IMR-90 (cell line): ENCODE results near the gene STIL. TPM values are rescaled to one million over a fixed set of nuclear protein-coding genes. Genes with fewer than 3 reads are reported as not detected.

Source experiments
- ATAC-seq: fragments of 200-7000 bp; cut with Tn5 transposase; 2 replicates; pipeline ENCODE4 v1.9.1; 2020; ENCODE audit warnings: low read depth, mild to moderate bottlenecking, moderate library complexity
- BruUV-seq: library from RNA; stranded (reverse); fragments of 400-500 nt; replicated peaks from 2 replicates; lab custom pipeline; 2021; lab: Mats Ljungman, UMichigan
- CTCF ChIA-PET: fragments of 300-600 bp; formaldehyde crosslinking; extraction: SDS; loops from one replicate; lab custom pipeline; 2021; ENCODE audit warnings: antibody characterized with exemption; lab: Yijun Ruan, JAX
- POLR2A ChIA-PET: fragments of 300-600 bp; sonication (Branson Sonifier 250); formaldehyde crosslinking; loops from one replicate; lab custom pipeline; 2022; ENCODE audit warnings: antibody characterized with exemption; ENCODE audit not compliant: unreplicated experiment; lab: Charles Lee
- DNase-seq: peaks from one replicate; pipeline ENCODE4 v3.0.0; 2013
- H2AFZ ChIP-seq: replicated peaks from 2 replicates; pipeline ENCODE3; 2013; ENCODE audit warnings: low read length, mild to moderate bottlenecking; ENCODE audit not compliant: poor library complexity
- H2AK5ac ChIP-seq: 2 replicates; pipeline ENCODE4 v1.6.1; 2013; ENCODE audit warnings: low read depth, low read length, inconsistent platforms
- H2AK9ac ChIP-seq: replicated peaks from 2 replicates; pipeline ENCODE3; 2013; ENCODE audit warnings: mild to moderate bottlenecking, low read depth, low read length, moderate library complexity; ENCODE audit not compliant: poor library complexity
- H2BK120ac ChIP-seq: 2 replicates; pipeline ENCODE4 v1.6.1; 2013; ENCODE audit warnings: low read depth, low read length, inconsistent platforms
- H2BK15ac ChIP-seq: 3 replicates; pipeline ENCODE4 v1.6.1; 2013; ENCODE audit warnings: low read depth, low read length, inconsistent platforms
- H2BK20ac ChIP-seq: 2 replicates; pipeline ENCODE4 v1.6.1; 2013; ENCODE audit warnings: low read depth, mild to moderate bottlenecking, inconsistent platforms, low read length, moderate library complexity
- H2BK5ac ChIP-seq: 2 replicates; pipeline ENCODE4 v1.6.1; 2013; ENCODE audit warnings: mild to moderate bottlenecking, low read depth, low read length, inconsistent platforms; ENCODE audit not compliant: poor library complexity, severe bottlenecking
- H3K14ac ChIP-seq: replicated peaks from 2 replicates; pipeline ENCODE4 v1.6.1; 2013; ENCODE audit warnings: low read depth, low read length, inconsistent platforms
- H3K18ac ChIP-seq: 2 replicates; pipeline ENCODE4 v1.6.1; 2013; ENCODE audit warnings: low read depth, low read length, control low read depth
- H3K23ac ChIP-seq: 2 replicates; pipeline ENCODE4 v1.6.1; 2013; ENCODE audit warnings: low read depth, low read length, inconsistent platforms
- H3K27ac ChIP-seq: 2 replicates; pipeline ENCODE4 v1.5.1; 2013; ENCODE audit warnings: mild to moderate bottlenecking, control low read depth, low read length; ENCODE audit not compliant: insufficient read depth
- H3K27me3 ChIP-seq: 2 replicates; pipeline ENCODE4 v1.6.1; 2013; ENCODE audit warnings: low read length; ENCODE audit not compliant: control insufficient read depth, insufficient read depth
- H3K36me3 ChIP-seq: 2 replicates; pipeline ENCODE4 v1.6.1; 2013; ENCODE audit warnings: low read length, mixed read lengths; ENCODE audit not compliant: control insufficient read depth, insufficient read depth
- H3K4ac ChIP-seq: 2 replicates; pipeline ENCODE4 v1.6.1; 2013; ENCODE audit warnings: low read depth, low read length, inconsistent platforms
- H3K4me1 ChIP-seq: 2 replicates; pipeline ENCODE4 v1.6.1; 2013; ENCODE audit warnings: low read length, mixed read lengths; ENCODE audit not compliant: control insufficient read depth, insufficient read depth
- H3K4me2 ChIP-seq: 2 replicates; pipeline ENCODE4 v1.6.1; 2013; ENCODE audit warnings: low read depth, mild to moderate bottlenecking, control low read depth, low read length, moderate library complexity
- H3K4me3 ChIP-seq: 2 replicates; pipeline ENCODE4 v1.5.1; 2013; ENCODE audit warnings: low read depth, mild to moderate bottlenecking, control low read depth, low read length, moderate library complexity; ENCODE audit not compliant: insufficient read depth
- H3K56ac ChIP-seq: 2 replicates; pipeline ENCODE4 v1.6.1; 2013; ENCODE audit warnings: low read length, inconsistent platforms; ENCODE audit not compliant: insufficient read depth; ENCODE audit errors: extremely low read depth
- H3K79me1 ChIP-seq, 2 experiments: 2 replicates each; pipeline ENCODE4 v1.6.1; 2013; ENCODE audit warnings: low read length in 2 of 2, inconsistent platforms in 1 of 2, low read depth in 1 of 2
- H3K9ac ChIP-seq: 2 replicates; pipeline ENCODE4 v1.6.1; 2013; ENCODE audit warnings: low read depth, low read length, control low read depth
- H3K9me1 ChIP-seq: 2 replicates; pipeline ENCODE4 v1.6.1; 2013; ENCODE audit warnings: low read length, inconsistent platforms; ENCODE audit not compliant: insufficient read depth
- H3K9me3 ChIP-seq: 2 replicates; pipeline ENCODE4 v1.6.1; 2013; ENCODE audit warnings: low read length; ENCODE audit not compliant: control insufficient read depth, insufficient read depth
- H4K20me1 ChIP-seq: 2 replicates; pipeline ENCODE4 v1.6.1; 2013; ENCODE audit warnings: low read length, inconsistent platforms; ENCODE audit not compliant: insufficient read depth
- H4K5ac ChIP-seq: 2 replicates; pipeline ENCODE4 v1.6.1; 2013; ENCODE audit warnings: mild to moderate bottlenecking, low read depth, low read length, control low read depth
- H4K8ac ChIP-seq, 2 experiments: 2 replicates each; pipeline ENCODE4 v1.6.1; 2013; ENCODE audit warnings: low read depth in 2 of 2, low read length in 2 of 2, control low read depth in 1 of 2, inconsistent platforms in 1 of 2
- H4K91ac ChIP-seq: 2 replicates; pipeline ENCODE4 v1.6.1; 2013; ENCODE audit warnings: low read depth, low read length, inconsistent platforms; ENCODE audit not compliant: insufficient read depth
- BHLHE40 ChIP-seq: fragments of 150-350 bp; IDR thresholded peaks from 2 replicates; pipeline ENCODE4 v1.6.1; 2016; ENCODE audit warnings: mild to moderate bottlenecking, low read depth, low read length
- CHD1 ChIP-seq: IDR thresholded peaks from 2 replicates; pipeline ENCODE4 v1.6.1; 2012; ENCODE audit warnings: low read depth, low read length, improper control_type of control experiment
- FOS ChIP-seq: fragments of 150-350 bp; IDR thresholded peaks from 2 replicates; pipeline ENCODE4 v1.6.1; 2016; ENCODE audit warnings: low read depth, low read length
- MAFK ChIP-seq: IDR thresholded peaks from 2 replicates; pipeline ENCODE4 v1.6.1; 2012; ENCODE audit warnings: low read depth, low read length, improper control_type of control experiment
- MAZ ChIP-seq: IDR thresholded peaks from 2 replicates; pipeline ENCODE4 v1.6.1; 2012; ENCODE audit warnings: low read depth, mild to moderate bottlenecking, low read length, improper control_type of control experiment, moderate library complexity, borderline replicate concordance
- MXI1 ChIP-seq: IDR thresholded peaks from 2 replicates; pipeline ENCODE4 v1.6.1; 2012; ENCODE audit warnings: low read depth, mild to moderate bottlenecking, low read length, moderate library complexity, borderline replicate concordance
- NFE2L2 ChIP-seq: fragments of 150-350 bp; IDR thresholded peaks from 2 replicates; pipeline ENCODE4 v1.6.1; 2016; ENCODE audit warnings: low read depth, mild to moderate bottlenecking, low read length
- POLR2A ChIP-seq: IDR thresholded peaks from 2 replicates; pipeline ENCODE4 v1.6.1; 2012; ENCODE audit warnings: mild to moderate bottlenecking, low read depth, low read length
- RAD21 ChIP-seq: IDR thresholded peaks from 2 replicates; pipeline ENCODE4 v1.6.1; 2012; ENCODE audit warnings: low read length, improper control_type of control experiment
- RCOR1 ChIP-seq: IDR thresholded peaks from 2 replicates; pipeline ENCODE4 v1.6.1; 2012; ENCODE audit warnings: mild to moderate bottlenecking, low read length, improper control_type of control experiment; ENCODE audit not compliant: insufficient replicate concordance
- RFX5 ChIP-seq: IDR thresholded peaks from 2 replicates; pipeline ENCODE4 v1.8.0; 2012; ENCODE audit warnings: low read depth, mild to moderate bottlenecking, low read length, moderate library complexity
- SMC3 ChIP-seq: fragments of 150-350 bp; IDR thresholded peaks from 2 replicates; pipeline ENCODE4 v1.6.1; 2016; ENCODE audit warnings: low read depth, mild to moderate bottlenecking, antibody characterized with exemption, low read length, moderate library complexity
- WGBS, 2 experiments: methylation state at CpG; one replicate each; pipeline versions ENCODE4 v1.1.5 to v1.1.7; 2013; ENCODE audit warnings: missing lambda C conversion rate in 2 of 2; ENCODE audit not compliant: insufficient read length in 1 of 2; ENCODE audit errors: extremely low coverage in 2 of 2; 5-methylcytosine and 5-hydroxymethylcytosine counted together
- dilution Hi-C: fragments of 300-500 bp; cut with HindIII; formaldehyde crosslinking; loops from one replicate; pipeline ENCODE4 v1.14.3; 2018; ENCODE audit warnings: low sequenced_read_pairs; ENCODE audit not compliant: unreplicated experiment
- in situ Hi-C: fragments of 300-500 bp; cut with MboI; formaldehyde crosslinking; loops from 3 replicates; pipeline ENCODE4 v1.14.3; 2019; ENCODE audit warnings: low sequenced_read_pairs, inconsistent platforms, mixed read lengths
- intact Hi-C: fragments of 100-400 bp; cut with micrococcal nuclease; formaldehyde crosslinking; loops from 2 replicates; pipeline ENCODE4 v1.10.0; 2022
- polyA plus RNA-seq, 3 experiments: library from polyadenylated mRNA; depleted of rRNA; stranded (reverse); fragments of >200 nt; gene quantifications; 2 replicates each; pipeline ENCODE4 v1.2.3, GENCODE V29; 2012; ENCODE audit warnings: low replicate concordance in 1 of 3
- total RNA-seq: library from RNA; depleted of rRNA; stranded (reverse); fragments of >200 nt; gene quantifications from 2 replicates; pipeline ENCODE4 v1.2.3, GENCODE V29; 2012
- TF ChIP-seq, protein P1 (sequence below): fragments of 150-350 bp; IDR thresholded peaks from 2 replicates; pipeline ENCODE4 v1.6.1; 2016; ENCODE audit warnings: low read depth, mild to moderate bottlenecking, low read length, moderate library complexity, borderline replicate concordance
- TF ChIP-seq, protein P2 (sequence below): fragments of 150-350 bp; IDR thresholded peaks from 2 replicates; pipeline ENCODE4 v1.6.1; 2017; ENCODE audit warnings: mild to moderate bottlenecking, antibody characterized with exemption, low read length, low read depth
- TF ChIP-seq, protein P3 (sequence below): conservative IDR thresholded peaks from 2 replicates; pipeline ENCODE4 v1.5.1; 2012; ENCODE audit warnings: mild to moderate bottlenecking, low read depth, low read length, improper control_type of control experiment

STIL gene
- total and polyA plus RNA-seq, 2 of the 4 experiments (the other 2 are of a cell fraction): 6.8 to 17.2 TPM

DNA sequence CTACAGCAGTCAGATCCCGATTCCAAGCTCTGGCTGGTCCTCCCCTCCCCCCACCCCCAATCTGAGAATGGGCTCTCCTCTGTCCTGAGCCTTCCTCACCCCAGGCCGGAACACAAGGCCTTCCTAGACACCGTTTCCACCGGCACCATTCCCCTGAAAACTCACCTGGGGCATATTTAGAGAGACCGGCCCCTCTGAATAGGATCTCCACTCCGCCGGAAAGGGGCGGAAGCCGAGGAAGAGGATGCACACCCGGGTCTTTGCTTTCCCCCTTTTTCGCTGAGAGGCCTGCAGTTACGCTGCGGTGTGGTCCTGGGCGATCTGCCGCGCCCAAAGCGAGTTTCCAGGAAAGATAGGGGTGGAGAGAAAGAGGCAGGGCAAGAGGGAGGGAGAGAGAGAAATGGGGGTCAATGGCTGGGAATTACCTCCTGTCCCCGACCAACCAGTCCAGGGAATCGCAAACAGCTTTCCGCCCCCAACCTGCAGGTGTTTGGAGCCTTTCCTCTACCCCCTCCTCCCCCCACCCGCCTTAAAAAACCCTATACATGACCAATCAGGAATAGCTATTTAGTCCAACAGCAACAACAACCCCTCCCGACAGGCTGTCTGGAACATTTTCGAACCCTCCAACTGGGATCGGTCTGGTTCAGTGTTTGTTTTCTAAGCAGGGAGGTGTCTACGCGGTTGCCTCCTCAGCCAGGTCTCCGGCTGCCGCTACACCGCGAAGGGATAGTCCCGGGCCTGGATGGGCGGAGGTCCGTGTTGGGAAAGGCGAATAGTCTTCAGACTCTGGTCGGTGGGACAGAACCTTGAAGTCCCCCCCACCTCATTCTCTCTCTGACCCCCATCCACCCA, 84.7 kb downstream of the STIL start:
- H3K27me3 ChIP-seq: peaks cover 99% of the 10 kb centered on the region
- no peak overlapping the region for H4K91ac ChIP-seq
- no peaks in the 10 kb centered on the region; the same call in 1 of the 2 replicates for H3K9me1 ChIP-seq
- H4K20me1 ChIP-seq: peaks cover 11% of the 10 kb centered on the region; the same call in 1 of the 2 replicates
- H4K5ac ChIP-seq: no peak overlapping the region
- H3K4ac ChIP-seq: no peak overlapping the region
- 0% methylated on average over 1 of the region's 35 CpGs; no CpG with 5 or more reads in 1 of the 2 experiments for WGBS, 2 experiments
- CTCF ChIA-PET: interaction anchor here (0.6 kb wide), 1 partner anchor 50 kb away, joined by 3 read pairs; no protein-coding TSS in a partner anchor
- H3K14ac ChIP-seq: no peak overlapping the region
- H3K4me3 ChIP-seq: no peak overlapping the region
- H3K27ac ChIP-seq: no peak overlapping the region
- H2AK5ac ChIP-seq: no peak overlapping the region
- H3K36me3 ChIP-seq: no peaks in the 10 kb centered on the region
- DNase-seq: no peak
- no peak overlapping the region for H2BK15ac ChIP-seq
- no peak overlapping the region for H2AFZ ChIP-seq
- no TSS peak for BruUV-seq
- peaks cover 6% of the 10 kb centered on the region for H3K4me1 ChIP-seq
- in situ Hi-C loops: no loop called here
- H3K56ac ChIP-seq: no peak overlapping the region
- peaks cover 19% of the 10 kb centered on the region for H3K9me3 ChIP-seq
- intact Hi-C loops: no loop called here
- H2BK5ac ChIP-seq: no peak overlapping the region
- no peak overlapping the region for H3K18ac ChIP-seq
- H3K23ac ChIP-seq: no peak overlapping the region
- no peaks in the 10 kb centered on the region for H3K79me1 ChIP-seq
- ATAC-seq: no peak
- H3K9ac ChIP-seq: no peak overlapping the region
- no peak overlapping the region for H3K4me2 ChIP-seq
- H2BK20ac ChIP-seq: no peak overlapping the region
- H2AK9ac ChIP-seq: no peak overlapping the region
- dilution Hi-C loops: no loop called here
- no peak overlapping the region for H2BK120ac ChIP-seq
- H4K8ac ChIP-seq: no peak overlapping the region
- POLR2A ChIA-PET: no interaction called here
- TF ChIP-seq RCOR1 (no peak), MAFK (no peak), MXI1 (no peak), FOS (no peak), NFE2L2 (no peak), SMC3 (no peak), MAZ (no peak), RAD21 (no peak), POLR2A (no peak), CHD1 (no peak), RFX5 (no peak), BHLHE40 (no peak)
- TF ChIP-seq, protein P1, sequence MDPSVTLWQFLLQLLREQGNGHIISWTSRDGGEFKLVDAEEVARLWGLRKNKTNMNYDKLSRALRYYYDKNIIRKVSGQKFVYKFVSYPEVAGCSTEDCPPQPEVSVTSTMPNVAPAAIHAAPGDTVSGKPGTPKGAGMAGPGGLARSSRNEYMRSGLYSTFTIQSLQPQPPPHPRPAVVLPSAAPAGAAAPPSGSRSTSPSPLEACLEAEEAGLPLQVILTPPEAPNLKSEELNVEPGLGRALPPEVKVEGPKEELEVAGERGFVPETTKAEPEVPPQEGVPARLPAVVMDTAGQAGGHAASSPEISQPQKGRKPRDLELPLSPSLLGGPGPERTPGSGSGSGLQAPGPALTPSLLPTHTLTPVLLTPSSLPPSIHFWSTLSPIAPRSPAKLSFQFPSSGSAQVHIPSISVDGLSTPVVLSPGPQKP: no peak
- TF ChIP-seq, protein P2, sequence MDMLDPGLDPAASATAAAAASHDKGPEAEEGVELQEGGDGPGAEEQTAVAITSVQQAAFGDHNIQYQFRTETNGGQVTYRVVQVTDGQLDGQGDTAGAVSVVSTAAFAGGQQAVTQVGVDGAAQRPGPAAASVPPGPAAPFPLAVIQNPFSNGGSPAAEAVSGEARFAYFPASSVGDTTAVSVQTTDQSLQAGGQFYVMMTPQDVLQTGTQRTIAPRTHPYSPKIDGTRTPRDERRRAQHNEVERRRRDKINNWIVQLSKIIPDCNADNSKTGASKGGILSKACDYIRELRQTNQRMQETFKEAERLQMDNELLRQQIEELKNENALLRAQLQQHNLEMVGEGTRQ: no peak
- TF ChIP-seq, protein P3, sequence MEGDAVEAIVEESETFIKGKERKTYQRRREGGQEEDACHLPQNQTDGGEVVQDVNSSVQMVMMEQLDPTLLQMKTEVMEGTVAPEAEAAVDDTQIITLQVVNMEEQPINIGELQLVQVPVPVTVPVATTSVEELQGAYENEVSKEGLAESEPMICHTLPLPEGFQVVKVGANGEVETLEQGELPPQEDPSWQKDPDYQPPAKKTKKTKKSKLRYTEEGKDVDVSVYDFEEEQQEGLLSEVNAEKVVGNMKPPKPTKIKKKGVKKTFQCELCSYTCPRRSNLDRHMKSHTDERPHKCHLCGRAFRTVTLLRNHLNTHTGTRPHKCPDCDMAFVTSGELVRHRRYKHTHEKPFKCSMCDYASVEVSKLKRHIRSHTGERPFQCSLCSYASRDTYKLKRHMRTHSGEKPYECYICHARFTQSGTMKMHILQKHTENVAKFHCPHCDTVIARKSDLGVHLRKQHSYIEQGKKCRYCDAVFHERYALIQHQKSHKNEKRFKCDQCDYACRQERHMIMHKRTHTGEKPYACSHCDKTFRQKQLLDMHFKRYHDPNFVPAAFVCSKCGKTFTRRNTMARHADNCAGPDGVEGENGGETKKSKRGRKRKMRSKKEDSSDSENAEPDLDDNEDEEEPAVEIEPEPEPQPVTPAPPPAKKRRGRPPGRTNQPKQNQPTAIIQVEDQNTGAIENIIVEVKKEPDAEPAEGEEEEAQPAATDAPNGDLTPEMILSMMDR: no peak
